HL-60/S4 treated with retinoic acid at 250 ng/mL for 4 days and 3 days (cell line): ENCODE data around the gene EPOP.
"Not testable (repeated sequence)": the region's sequence is repeated elsewhere in the genome, so short reads cannot be mapped to it uniquely, and the experiment has no call there.

Experiments
- in situ Hi-C: fragments of 300-500 bp; cut with MboI; formaldehyde crosslinking; loops from 2 replicates; pipeline ENCODE4 v1.7.0; 2022; ENCODE audit warnings: low sequenced_read_pairs

EPOP gene

DNA sequence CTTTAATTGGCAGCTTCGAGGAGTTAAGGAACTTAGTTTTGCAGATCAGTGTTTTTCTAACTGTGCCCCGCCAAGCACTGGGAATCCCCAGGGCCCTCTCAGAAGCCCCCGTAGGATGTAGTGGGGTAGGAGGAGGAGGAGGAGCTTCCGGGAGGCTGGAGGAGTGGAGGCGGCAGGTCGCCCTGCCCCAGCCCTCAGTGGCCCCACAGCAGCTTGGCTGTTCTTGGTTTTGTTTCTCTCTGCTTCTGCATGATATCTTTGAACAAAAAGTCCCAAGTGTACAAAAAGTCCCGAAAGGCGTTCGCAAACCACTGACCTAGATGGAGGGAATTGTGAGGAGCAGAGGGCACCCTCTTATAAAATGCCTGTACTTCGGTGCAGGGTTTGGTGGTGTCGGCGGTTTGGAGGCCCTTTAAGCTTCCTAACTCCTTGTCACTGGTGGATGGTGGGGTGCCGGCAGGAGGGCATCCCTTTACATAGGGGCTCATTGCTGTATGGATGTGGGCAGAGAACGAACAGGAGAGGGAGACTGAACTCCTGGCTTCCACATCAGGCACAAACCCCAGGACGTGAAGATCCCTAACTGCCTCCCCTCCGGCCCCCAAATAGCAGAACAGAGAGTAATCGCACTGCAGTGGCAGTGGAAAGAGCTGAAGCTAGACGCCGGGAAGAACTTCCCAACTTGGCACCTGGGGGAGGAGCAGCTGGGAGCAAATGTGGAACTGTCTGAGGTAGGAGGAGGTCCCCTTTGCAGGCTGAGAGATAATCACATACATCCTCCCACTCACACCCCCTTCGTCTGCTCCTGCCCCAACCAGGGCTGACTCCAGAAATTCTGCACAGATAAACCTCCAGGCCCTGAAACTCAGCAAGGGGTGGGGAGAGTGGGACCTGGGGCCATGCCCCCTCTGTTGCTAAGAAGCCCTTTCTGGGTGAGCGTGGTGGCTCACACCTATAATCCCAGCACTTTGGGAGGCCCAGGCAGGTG is 20.1 kb downstream of the EPOP start:
- in situ Hi-C loops, result no loop called here

DNA sequence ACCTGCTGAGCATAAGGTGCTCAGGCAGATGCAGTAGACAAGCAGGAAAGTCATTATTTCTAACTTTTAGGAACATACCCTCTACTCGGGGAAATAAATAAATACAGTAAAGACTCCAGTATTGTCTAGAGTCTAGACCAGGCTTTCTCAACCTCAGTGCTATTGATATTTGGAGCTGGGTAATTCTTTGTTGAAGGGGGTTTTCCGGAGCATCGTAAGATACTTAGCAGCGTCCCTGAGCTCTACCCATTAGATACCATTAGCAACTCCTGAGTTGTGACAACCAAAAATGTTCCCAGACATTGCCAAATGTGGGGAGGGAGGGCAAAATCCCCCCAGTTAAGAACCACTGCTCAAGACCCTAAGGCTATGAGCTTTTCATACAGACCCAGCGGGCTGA is 21.1 kb downstream of the EPOP start:
- in situ Hi-C loops, result no loop called here

- in situ Hi-C loops, result no loop called here
Measured at GRCh38 chr17:38653230-38653629, 21.5 kb downstream of the EPOP start.

DNA sequence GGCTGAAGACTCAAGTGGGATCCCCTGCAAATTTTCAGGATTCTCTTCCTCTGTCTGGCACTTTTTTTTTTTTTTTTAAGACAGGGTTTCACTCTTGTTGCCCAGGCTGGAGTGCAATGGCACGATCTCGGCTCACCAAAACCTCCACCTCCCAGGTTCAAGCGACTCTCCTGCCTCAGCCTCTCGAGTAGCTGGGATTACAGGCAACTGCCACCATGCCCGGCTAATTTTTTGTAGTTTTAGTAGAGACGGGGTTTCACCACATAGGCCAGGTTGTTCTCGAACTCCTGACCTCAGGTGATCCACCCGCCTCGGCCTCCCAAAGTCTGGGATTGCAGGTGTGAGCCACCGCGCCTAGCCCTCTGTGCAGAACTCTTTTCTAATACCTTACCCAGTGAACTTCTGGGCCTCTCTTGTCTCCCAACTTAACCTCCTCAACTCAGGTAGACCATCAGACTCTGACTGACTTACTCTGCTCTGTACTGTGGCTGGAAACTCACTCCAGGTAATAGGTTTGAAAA is 24.0 kb downstream of the EPOP start:
- in situ Hi-C loops, result not testable (repeated sequence)

- in situ Hi-C loops, result no loop called here
Measured at GRCh38 chr17:38637951-38638350, 36.8 kb downstream of the EPOP start.

GRCh38 chr17:38636054-38636453 is 38.7 kb downstream of the EPOP start:
- in situ Hi-C loops, result no loop called here

- in situ Hi-C loops, result no loop called here
Measured at GRCh38 chr17:38632334-38632733, 42.4 kb downstream of the EPOP start.

DNA sequence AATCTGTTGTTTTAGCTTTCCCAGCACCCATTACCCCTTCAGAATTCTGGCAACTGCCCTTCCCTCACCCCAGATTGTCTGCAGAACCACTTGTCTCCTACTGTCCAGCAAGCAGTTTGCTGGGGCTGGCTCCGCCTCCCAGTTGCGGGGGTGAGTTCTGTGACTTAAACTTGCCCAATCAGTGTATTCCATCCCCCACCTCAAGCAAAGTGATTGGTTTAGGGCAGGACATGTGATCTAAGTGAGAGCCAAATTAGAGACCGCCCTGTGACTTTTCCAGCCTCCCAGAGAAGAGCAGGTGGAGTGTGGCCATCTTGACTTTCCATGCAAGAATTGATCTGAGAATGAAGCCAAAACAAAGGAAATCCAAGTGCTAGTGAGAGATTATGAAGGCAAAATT is 46.3 kb downstream of the EPOP start:
- in situ Hi-C loops, result no loop called here

GRCh38 chr17:38627957-38628356 is 46.8 kb downstream of the EPOP start:
- in situ Hi-C loops, result no loop called here

DNA sequence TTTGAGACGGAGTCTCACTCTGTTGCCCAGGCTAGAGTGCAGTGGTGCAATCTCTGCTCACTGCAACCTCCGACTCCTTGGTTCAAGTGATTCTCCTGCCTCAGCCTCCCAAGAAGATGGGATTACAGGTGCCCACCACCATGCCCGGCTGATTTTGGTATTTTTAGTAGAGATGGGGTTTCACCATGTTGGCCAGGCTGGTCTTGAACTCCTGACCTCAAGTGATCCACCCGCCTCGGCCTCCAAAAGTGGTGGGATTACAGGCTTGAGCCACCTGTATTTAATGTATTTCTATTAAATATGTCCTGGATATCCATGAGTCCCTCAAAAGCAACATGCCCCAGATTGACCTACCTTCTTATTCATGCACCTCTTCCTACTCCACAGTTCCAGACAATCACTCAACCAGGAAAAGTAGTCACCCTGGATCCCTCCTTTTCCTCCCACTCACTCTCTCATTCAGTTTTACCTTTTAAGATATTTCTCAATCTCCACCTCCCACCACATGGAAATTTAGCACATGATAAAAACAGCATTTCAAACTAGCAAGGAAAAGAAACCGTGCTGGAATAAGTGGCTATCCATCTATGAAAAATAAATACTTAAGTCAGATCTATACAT is 48.0 kb downstream of the EPOP start:
- in situ Hi-C loops, result not testable (repeated sequence)

DNA sequence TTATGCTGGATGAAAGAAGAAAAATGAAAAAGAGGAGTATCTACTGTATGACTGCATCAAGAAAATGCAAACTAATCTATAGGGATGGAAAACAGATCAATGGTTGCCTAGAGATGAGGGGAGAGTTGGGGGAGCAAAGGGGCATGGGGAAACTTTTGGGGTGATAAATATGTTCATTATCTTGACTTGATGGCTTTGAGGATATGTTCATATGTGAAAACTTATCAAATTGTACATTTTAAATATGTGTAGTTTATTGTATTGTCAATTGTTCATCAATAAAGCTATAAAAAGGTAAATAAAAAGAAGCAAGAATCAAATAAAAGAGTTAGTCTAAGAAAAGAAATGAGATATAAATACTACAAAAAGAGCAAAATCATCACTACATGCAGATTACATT is 49.3 kb downstream of the EPOP start:
- in situ Hi-C loops, result no loop called here

GRCh38 chr17:38624782-38625355 is 49.9 kb downstream of the EPOP start:
- in situ Hi-C loops, result not testable (repeated sequence)
